Measurements from ENCODE around the gene NHERF1. TPM values are rescaled to one million over a fixed set of nuclear protein-coding genes. Genes with fewer than 3 reads are reported as not detected.

Gene NHERF1
- total and polyA plus RNA-seq, 2 donors (not counting 1 experiment from before 2014, with no cell fraction given) = 56.2 to 81.8 TPM

GRCh38 chr17:74797824-74798223 lies 49.4 kb downstream of the NHERF1 start:
- TF ChIP-seq EZH2 (IDR thresholded peaks at IDR 0.05; ENCODE audit: borderline replicate concordance, insufficient read depth, low read depth, low read length, poor library complexity, severe bottlenecking) = no peak
- TF ChIP-seq, protein P1, sequence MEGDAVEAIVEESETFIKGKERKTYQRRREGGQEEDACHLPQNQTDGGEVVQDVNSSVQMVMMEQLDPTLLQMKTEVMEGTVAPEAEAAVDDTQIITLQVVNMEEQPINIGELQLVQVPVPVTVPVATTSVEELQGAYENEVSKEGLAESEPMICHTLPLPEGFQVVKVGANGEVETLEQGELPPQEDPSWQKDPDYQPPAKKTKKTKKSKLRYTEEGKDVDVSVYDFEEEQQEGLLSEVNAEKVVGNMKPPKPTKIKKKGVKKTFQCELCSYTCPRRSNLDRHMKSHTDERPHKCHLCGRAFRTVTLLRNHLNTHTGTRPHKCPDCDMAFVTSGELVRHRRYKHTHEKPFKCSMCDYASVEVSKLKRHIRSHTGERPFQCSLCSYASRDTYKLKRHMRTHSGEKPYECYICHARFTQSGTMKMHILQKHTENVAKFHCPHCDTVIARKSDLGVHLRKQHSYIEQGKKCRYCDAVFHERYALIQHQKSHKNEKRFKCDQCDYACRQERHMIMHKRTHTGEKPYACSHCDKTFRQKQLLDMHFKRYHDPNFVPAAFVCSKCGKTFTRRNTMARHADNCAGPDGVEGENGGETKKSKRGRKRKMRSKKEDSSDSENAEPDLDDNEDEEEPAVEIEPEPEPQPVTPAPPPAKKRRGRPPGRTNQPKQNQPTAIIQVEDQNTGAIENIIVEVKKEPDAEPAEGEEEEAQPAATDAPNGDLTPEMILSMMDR (IDR thresholded peaks at IDR 0.05) = no peak
- Histone ChIP-seq H3K9ac (ENCODE audit: low read length) (no peak overlapping the region), H2AFZ (ENCODE audit: insufficient read depth, low read depth, low read length, poor library complexity, severe bottlenecking) (no peak overlapping the region), H3K4me2 (replicated peaks; ENCODE audit: low read depth, low read length, poor library complexity, severe bottlenecking) (no peak overlapping the region), H3K27me3 (replicated peaks in 1 of 4; ENCODE audit: control extremely low read depth in 1 of 4, control insufficient read depth in 3 of 4, insufficient read depth in 4 of 4, low read length in 3 of 4) (no peaks in the 10 kb centered on the region), H3K4me1 (ENCODE audit: control insufficient read depth in 2 of 2, insufficient read depth in 2 of 2, low read length in 2 of 2) (no peaks in the 10 kb centered on the region), H3K9me3 (ENCODE audit: control extremely low read depth in 1 of 3, control insufficient read depth in 2 of 3, insufficient read depth in 1 of 3, low read length in 2 of 3) (no peaks in the 10 kb centered on the region), H4K20me1 (ENCODE audit: control insufficient read depth, insufficient read depth, low read length, poor library complexity, severe bottlenecking) (no peaks in the 10 kb centered on the region), H3K79me2 (ENCODE audit: control insufficient read depth, insufficient read depth, low read length) (no peaks in the 10 kb centered on the region), H3K27ac (ENCODE audit: low read length in 2 of 2) (no peak overlapping the region), H3K36me3 (replicated peaks in 1 of 2; ENCODE audit: control extremely low read depth in 1 of 2, control insufficient read depth in 1 of 2, extremely low read depth in 1 of 2, insufficient read depth in 2 of 2, low read length in 1 of 2) (peaks cover 2 to 53% of the 10 kb centered on the region in 2 experiments), H3K4me3 (ENCODE audit: control extremely low read depth in 1 of 5, extremely low read depth in 1 of 5, insufficient read depth in 1 of 5, low read depth in 2 of 5, low read length in 4 of 5) (no peak overlapping the region)
- intact Hi-C loops (cut with micrococcal nuclease) = no loop called here
- Mint-ChIP-seq H3K27me3 (no peaks in the 10 kb centered on the region), H3K4me3 (no peak overlapping the region), H3K27ac (no peak overlapping the region), H3K4me1 (no peaks in the 10 kb centered on the region), H3K9me3 (ENCODE audit: insufficient read depth) (no peaks in the 10 kb centered on the region)
- CTCF ChIA-PET = interaction anchor here (0.7 kb wide), 1 partner anchor 64 kb away, joined by 3 read pairs; no protein-coding TSS in a partner anchor
- 100% methylated on average over 4 of the region's 4 CpGs for WGBS (ENCODE audit: insufficient coverage)
- POLR2A ChIA-PET = no interaction called here
- ATAC-seq (ENCODE audit: low read depth) (no peak), DNase-seq (no peak)

GRCh38 chr17:74798239-74798707 lies 49.8 kb downstream of the NHERF1 start:
- ChIA-PET POLR2A (no interaction called here), CTCF (no interaction called here)
- no peaks in the 10 kb centered on the region for H3K4me1 Mint-ChIP-seq
- no peaks in the 10 kb centered on the region for H3K27me3 Mint-ChIP-seq
- no peak overlapping the region for H3K4me2 ChIP-seq (replicated peaks; ENCODE audit: low read depth, low read length, poor library complexity, severe bottlenecking)
- no peak overlapping the region for H3K9ac ChIP-seq (ENCODE audit: low read length)
- H2AFZ ChIP-seq (ENCODE audit: insufficient read depth, low read depth, low read length, poor library complexity, severe bottlenecking) = no peak overlapping the region
- intact Hi-C loops (cut with micrococcal nuclease) = no loop called here
- H3K36me3 ChIP-seq (replicated peaks in 1 of 2; ENCODE audit: control extremely low read depth in 1 of 2, control insufficient read depth in 1 of 2, extremely low read depth in 1 of 2, insufficient read depth in 2 of 2, low read length in 1 of 2) = peaks cover 0 to 52% of the 10 kb centered on the region in 2 experiments
- H3K79me2 ChIP-seq (ENCODE audit: control insufficient read depth, insufficient read depth, low read length) = no peaks in the 10 kb centered on the region
- no peaks in the 10 kb centered on the region for H3K27me3 ChIP-seq (replicated peaks in 1 of 4; ENCODE audit: control extremely low read depth in 1 of 4, control insufficient read depth in 3 of 4, insufficient read depth in 4 of 4, low read length in 3 of 4)
- no peak overlapping the region for H3K4me3 Mint-ChIP-seq
- no peaks in the 10 kb centered on the region for H3K4me1 ChIP-seq (ENCODE audit: control insufficient read depth in 2 of 2, insufficient read depth in 2 of 2, low read length in 2 of 2)
- no peak overlapping the region for H3K27ac ChIP-seq (ENCODE audit: low read length in 2 of 2)
- H3K9me3 ChIP-seq (ENCODE audit: control extremely low read depth in 1 of 3, control insufficient read depth in 2 of 3, insufficient read depth in 1 of 3, low read length in 2 of 3) = no peaks in the 10 kb centered on the region
- no peaks in the 10 kb centered on the region for H3K9me3 Mint-ChIP-seq (ENCODE audit: insufficient read depth)
- ATAC-seq (ENCODE audit: low read depth) (no peak), DNase-seq (no peak)
- TF ChIP-seq, protein P1 (IDR thresholded peaks at IDR 0.05) = no peak
- TF ChIP-seq EZH2 (IDR thresholded peaks at IDR 0.05; ENCODE audit: borderline replicate concordance, insufficient read depth, low read depth, low read length, poor library complexity, severe bottlenecking) = no peak
- H3K4me3 ChIP-seq (ENCODE audit: control extremely low read depth in 1 of 5, extremely low read depth in 1 of 5, insufficient read depth in 1 of 5, low read depth in 2 of 5, low read length in 4 of 5) = no peak overlapping the region
- WGBS (ENCODE audit: insufficient coverage) = 94% methylated on average over 5 of the region's 8 CpGs
- H4K20me1 ChIP-seq (ENCODE audit: control insufficient read depth, insufficient read depth, low read length, poor library complexity, severe bottlenecking) = no peaks in the 10 kb centered on the region
- no peak overlapping the region for H3K27ac Mint-ChIP-seq
